GM21360 (cell line): ENCODE measurements around the gene LRP1B.
"Not testable (repeated sequence)": the region's sequence is repeated elsewhere in the genome, so short reads cannot be mapped to it uniquely, and the experiment has no call there.

Experiments
- ATAC-seq: cut with Tn5 transposase; IDR thresholded peaks from one replicate; pipeline ENCODE4 v1.9.1; 2021; ENCODE audit warnings: mild to moderate bottlenecking, moderate library complexity; ENCODE audit not compliant: unreplicated experiment

LRP1B gene

GRCh38 chr2:142104134-142104758, 26.6 kb downstream of the LRP1B start:
- no peak for ATAC-seq

- no peak for ATAC-seq
Observed at GRCh38 chr2:142100970-142101369, 29.8 kb downstream of the LRP1B start.

GRCh38 chr2:142100139-142100873, 30.5 kb downstream of the LRP1B start:
- ATAC-seq: no peak

- no peak for ATAC-seq
Observed at GRCh38 chr2:142097711-142098110, 33.1 kb downstream of the LRP1B start.

GRCh38 chr2:142095647-142096046, 35.2 kb downstream of the LRP1B start:
- ATAC-seq: no peak

GRCh38 chr2:142094233-142094632, 36.6 kb downstream of the LRP1B start:
- ATAC-seq: no peak

GRCh38 chr2:142088058-142088568, 42.7 kb downstream of the LRP1B start:
- ATAC-seq: no peak

- not testable (repeated sequence) for ATAC-seq
Observed at GRCh38 chr2:142087585-142087984, 43.2 kb downstream of the LRP1B start.

GRCh38 chr2:142082368-142082767, 48.4 kb downstream of the LRP1B start:
- no peak for ATAC-seq

GRCh38 chr2:142076317-142076716, 54.5 kb downstream of the LRP1B start:
- no peak for ATAC-seq

- no peak for ATAC-seq
Observed at GRCh38 chr2:142075826-142076225, 55.0 kb downstream of the LRP1B start.

GRCh38 chr2:142069251-142069888, 61.4 kb downstream of the LRP1B start:
- ATAC-seq: no peak

- ATAC-seq: no peak
Observed at GRCh38 chr2:142065700-142066099, 65.1 kb downstream of the LRP1B start.

- no peak for ATAC-seq
Observed at GRCh38 chr2:142065156-142065555, 65.7 kb downstream of the LRP1B start.

- ATAC-seq: no peak
Observed at GRCh38 chr2:142061733-142062132, 69.1 kb downstream of the LRP1B start.

GRCh38 chr2:142058149-142058548, 72.7 kb downstream of the LRP1B start:
- ATAC-seq: no peak

GRCh38 chr2:142056784-142057183, 74.0 kb downstream of the LRP1B start:
- ATAC-seq: no peak

GRCh38 chr2:142052220-142052863, 78.5 kb downstream of the LRP1B start:
- no peak for ATAC-seq

GRCh38 chr2:142048581-142048980, 82.2 kb downstream of the LRP1B start:
- ATAC-seq: no peak

GRCh38 chr2:142045641-142046040, 85.2 kb downstream of the LRP1B start:
- ATAC-seq: no peak

GRCh38 chr2:142044197-142044596, 86.6 kb downstream of the LRP1B start:
- ATAC-seq: no peak
